NCI-H524 treated with DMSO at 0.1 percent for 48 hours (cell line): ENCODE data around the gene ZNF529.

Source experiments
- DNase-seq: peaks from one replicate; lab custom pipeline; 2025; lab: John Stamatoyannopoulos, UW

ZNF529 gene

GRCh38 chr19:36508325-36508724 is 64.8 kb downstream of the ZNF529 start:
- no peak for DNase-seq

DNA sequence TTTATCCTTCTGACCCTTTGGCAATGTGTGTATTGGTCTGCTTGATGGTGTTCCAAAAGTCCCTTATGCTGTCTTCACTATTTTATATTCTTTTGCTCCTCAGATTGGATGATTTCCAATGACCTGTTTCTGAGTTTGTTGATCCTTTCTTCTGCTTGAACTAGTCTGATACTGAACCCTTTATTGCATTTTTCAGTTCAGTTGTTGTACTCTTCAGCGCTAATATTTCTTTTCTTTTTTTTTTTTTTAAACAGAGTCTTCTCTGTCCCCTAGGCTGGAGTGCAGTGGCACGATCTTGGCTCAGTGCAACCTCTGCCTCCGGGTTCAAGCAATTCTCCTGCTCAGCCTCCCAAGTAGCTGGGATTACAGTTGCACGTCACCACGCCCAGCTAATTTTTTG is 71.1 kb downstream of the ZNF529 start:
- DNase-seq: no peak

DNA sequence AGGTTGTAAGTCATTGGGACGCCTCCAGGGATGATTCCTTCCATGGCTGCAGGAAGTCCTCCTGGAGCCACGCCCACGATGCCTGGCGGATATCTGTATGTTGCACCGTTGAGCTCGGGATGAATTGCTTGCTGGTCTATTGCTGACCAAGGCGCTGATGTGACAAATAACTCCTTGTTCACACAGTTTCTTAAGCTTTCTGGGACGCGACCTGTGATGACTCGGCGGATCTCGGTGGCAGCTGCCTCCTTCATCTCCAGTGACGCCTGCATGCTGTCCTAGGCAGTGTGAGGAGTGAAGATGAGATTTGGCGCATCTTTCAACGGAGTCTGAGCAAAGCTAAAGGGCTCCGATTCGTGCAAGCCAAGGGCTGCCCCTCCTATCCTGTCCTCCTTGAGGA is 76.1 kb downstream of the ZNF529 start:
- no peak for DNase-seq
